ENCODE data around the gene LIN52. TPM values are rescaled to one million over a fixed set of nuclear protein-coding genes. Genes with fewer than 3 reads are reported as not detected.

The LIN52 gene
- total RNA-seq, 1 experiment from 2014 or later: 22.4 TPM

GRCh38 chr14:74161526-74162158 lies 76.9 kb downstream of the LIN52 start:
- DNase-seq (ENCODE audit: low spot score): no peak
- in situ Hi-C loops (cut with HindIII; ENCODE audit: low sequenced_read_pairs): no loop called here

GRCh38 chr14:74169906-74170305 lies 85.2 kb downstream of the LIN52 start:
- DNase-seq (ENCODE audit: low spot score): no peak
- in situ Hi-C loops (cut with HindIII; ENCODE audit: low sequenced_read_pairs): no loop called here

GRCh38 chr14:74176400-74176793 lies 91.6 kb downstream of the LIN52 start:
- in situ Hi-C loops (cut with HindIII; ENCODE audit: low sequenced_read_pairs): no loop called here
- DNase-seq (ENCODE audit: low spot score): no peak

GRCh38 chr14:74179856-74180255 lies 95.1 kb downstream of the LIN52 start:
- no peak for DNase-seq (ENCODE audit: low spot score)
- in situ Hi-C loops (cut with HindIII; ENCODE audit: low sequenced_read_pairs): no loop called here

- in situ Hi-C loops (cut with HindIII; ENCODE audit: low sequenced_read_pairs): no loop called here
- DNase-seq (ENCODE audit: low spot score): no peak
Measured at GRCh38 chr14:74190927-74191575, 106.3 kb downstream of the LIN52 start.

GRCh38 chr14:74194506-74195274 lies 109.9 kb downstream of the LIN52 start:
- DNase-seq (ENCODE audit: low spot score): no peak
- in situ Hi-C loops (cut with HindIII; ENCODE audit: low sequenced_read_pairs): no loop called here

GRCh38 chr14:74195623-74196022 lies 110.9 kb downstream of the LIN52 start:
- in situ Hi-C loops (cut with HindIII; ENCODE audit: low sequenced_read_pairs): no loop called here
- no peak for DNase-seq (ENCODE audit: low spot score)

- DNase-seq (ENCODE audit: low spot score): no peak
- in situ Hi-C loops (cut with HindIII; ENCODE audit: low sequenced_read_pairs): no loop called here
Measured at GRCh38 chr14:74198441-74199234, 113.9 kb downstream of the LIN52 start.

GRCh38 chr14:74202113-74202512 lies 117.4 kb downstream of the LIN52 start:
- DNase-seq (ENCODE audit: low spot score): no peak
- in situ Hi-C loops (cut with HindIII; ENCODE audit: low sequenced_read_pairs): no loop called here

GRCh38 chr14:74203639-74204038 lies 118.9 kb downstream of the LIN52 start:
- no peak for DNase-seq (ENCODE audit: low spot score)
- in situ Hi-C loops (cut with HindIII; ENCODE audit: low sequenced_read_pairs): no loop called here

GRCh38 chr14:74204491-74204890 lies 119.7 kb downstream of the LIN52 start:
- no peak for DNase-seq (ENCODE audit: low spot score)
- in situ Hi-C loops (cut with HindIII; ENCODE audit: low sequenced_read_pairs): no loop called here

GRCh38 chr14:74205882-74206281 lies 121.1 kb downstream of the LIN52 start:
- in situ Hi-C loops (cut with HindIII; ENCODE audit: low sequenced_read_pairs): no loop called here
- DNase-seq (ENCODE audit: low spot score): no peak

GRCh38 chr14:74207943-74208342 lies 123.2 kb downstream of the LIN52 start:
- in situ Hi-C loops (cut with HindIII; ENCODE audit: low sequenced_read_pairs): no loop called here
- DNase-seq (ENCODE audit: low spot score): peak; percentile 13

GRCh38 chr14:74208642-74209041 lies 123.9 kb downstream of the LIN52 start:
- no peak for DNase-seq (ENCODE audit: low spot score)
- in situ Hi-C loops (cut with HindIII; ENCODE audit: low sequenced_read_pairs): no loop called here

GRCh38 chr14:74211945-74212580 lies 127.3 kb downstream of the LIN52 start:
- in situ Hi-C loops (cut with HindIII; ENCODE audit: low sequenced_read_pairs): no loop called here

GRCh38 chr14:74213907-74214803 lies 129.4 kb downstream of the LIN52 start:
- in situ Hi-C loops (cut with HindIII; ENCODE audit: low sequenced_read_pairs): no loop called here
- no peak for DNase-seq (ENCODE audit: low spot score)

More at GRCh38 chr14:74211945-74212580, 127.3 kb downstream of the LIN52 start:
- no peak for DNase-seq (ENCODE audit: low spot score)

- in situ Hi-C loops (cut with HindIII; ENCODE audit: low sequenced_read_pairs): no loop called here
- no peak for DNase-seq (ENCODE audit: low spot score)
Measured at GRCh38 chr14:74216671-74217070, 131.9 kb downstream of the LIN52 start.
